SK-N-SH (cell line): ENCODE measurements around the gene CRYBA1. TPM values are rescaled to one million over a fixed set of nuclear protein-coding genes. Genes with fewer than 3 reads are reported as not detected.
"Not testable (repeated sequence)": the region's sequence is repeated elsewhere in the genome, so short reads cannot be mapped to it uniquely, and the experiment has no call there.

Experiments
- CTCF ChIA-PET: fragments of 300-600, 350-600 bp; formaldehyde crosslinking; extraction: SDS; loops from one replicate; lab custom pipeline; 2021; lab: Yijun Ruan, JAX
- POLR2A ChIA-PET: fragments of 350-600 bp; sonication (Branson Sonifier 250); formaldehyde crosslinking; extraction: SDS; loops from one replicate; lab custom pipeline; 2020; ENCODE audit warnings: antibody characterized with exemption, inconsistent platforms; lab: Yijun Ruan, JAX
- DNase-seq: peaks from one replicate; pipeline ENCODE4 v3.0.0; 2012
- H2AFZ ChIP-seq: fragments of 200-600 bp; sonication (generic); 2 replicates; pipeline ENCODE4 v1.8.1; 2016; ENCODE audit warnings: antibody characterized with exemption, mild to moderate bottlenecking, low read depth
- H3F3A ChIP-seq: fragments of 200-600 bp; sonication (generic); replicated peaks from 2 replicates; pipeline ENCODE3; 2016; ENCODE audit warnings: antibody characterized with exemption, mild to moderate bottlenecking; ENCODE audit not compliant: insufficient read depth
- H3K27ac ChIP-seq, 2 experiments: fragments of 200-500 bp in 1 of 2; fragments of 200-600 bp in 1 of 2; sonication (Bioruptor generic) in 1 of 2; sonication (generic), shearing (Covaris generic) in 1 of 2; 2 replicates each; pipeline versions ENCODE4 v1.5.1 to v1.6.1; 2014 to 2016; ENCODE audit warnings: low read depth in 2 of 2, inconsistent platforms in 1 of 2, low read length in 1 of 2, mild to moderate bottlenecking in 1 of 2, mixed read lengths in 1 of 2
- H3K27me3 ChIP-seq: fragments of 200-600 bp; sonication (generic), shearing (Covaris generic); 2 replicates; pipeline ENCODE4 v1.6.1; 2016; ENCODE audit warnings: mixed run types; ENCODE audit not compliant: insufficient read depth
- H3K36me3 ChIP-seq, 2 experiments: fragments of 200-500 bp in 1 of 2; fragments of 200-600 bp in 1 of 2; sonication (Bioruptor generic) in 1 of 2; sonication (generic) in 1 of 2; replicated peaks in 1 of 2; 2 replicates each; pipeline versions ENCODE3 to v1.5.1; 2014 to 2016; ENCODE audit warnings: low read length in 1 of 2, mild to moderate bottlenecking in 1 of 2; ENCODE audit not compliant: insufficient read depth in 2 of 2, control insufficient read depth in 1 of 2
- H3K4me1 ChIP-seq, 2 experiments: fragments of 200-500 bp in 1 of 2; fragments of 200-600 bp in 1 of 2; sonication (Bioruptor generic) in 1 of 2; sonication (generic), shearing (Covaris generic) in 1 of 2; 2 replicates each; pipeline versions ENCODE4 v1.5.1 to v1.6.1; 2014 to 2016; ENCODE audit warnings: low read depth in 1 of 2, low read length in 1 of 2, mixed run types in 1 of 2; ENCODE audit not compliant: insufficient read depth in 2 of 2, control insufficient read depth in 1 of 2
- H3K4me2 ChIP-seq: fragments of 200-600 bp; sonication (generic), shearing (Covaris generic); 2 replicates; pipeline ENCODE4 v1.6.1; 2017; ENCODE audit warnings: mixed run types
- H3K4me3 ChIP-seq, 2 experiments: fragments of 200-500 bp in 1 of 2; fragments of 200-600 bp in 1 of 2; sonication (Bioruptor generic) in 1 of 2; sonication (generic), shearing (Covaris generic) in 1 of 2; 2 replicates each; pipeline versions ENCODE4 v1.5.1 to v1.8.1; 2014 to 2016; ENCODE audit warnings: low read depth in 2 of 2, inconsistent platforms in 1 of 2, low read length in 1 of 2, mild to moderate bottlenecking in 1 of 2, mixed read lengths in 1 of 2, moderate library complexity in 1 of 2
- H3K79me2 ChIP-seq: fragments of 200-600 bp; sonication (generic); 2 replicates; pipeline ENCODE4 v1.8.1; 2017; ENCODE audit warnings: mild to moderate bottlenecking; ENCODE audit not compliant: insufficient read depth
- H3K9ac ChIP-seq: fragments of 200-600 bp; sonication (generic); 2 replicates; pipeline ENCODE4 v1.6.1; 2017; ENCODE audit warnings: mixed run types
- H3K9me2 ChIP-seq: fragments of 200-600 bp; sonication (generic); 2 replicates; pipeline ENCODE4 v1.6.1; 2017; ENCODE audit warnings: mixed run types
- H3K9me3 ChIP-seq: fragments of 200-600 bp; sonication (generic); 2 replicates; pipeline ENCODE4 v1.6.1; 2017; ENCODE audit warnings: mixed run types, mild to moderate bottlenecking, moderate library complexity
- H4K20me1 ChIP-seq: fragments of 200-600 bp; sonication (generic); 2 replicates; pipeline ENCODE4 v1.6.1; 2017; ENCODE audit warnings: mild to moderate bottlenecking, mixed run types; ENCODE audit not compliant: insufficient read depth
- EZH2phosphoT487 ChIP-seq: fragments of 200-600 bp; sonication (generic); IDR thresholded peaks from 2 replicates; pipeline ENCODE4 v1.6.1; 2017; ENCODE audit warnings: low read depth, mixed run types, mild to moderate bottlenecking, antibody characterized with exemption, moderate library complexity, borderline replicate concordance
- FOXJ3 ChIP-seq: sonication (generic); formaldehyde crosslinking; IDR thresholded peaks from 2 replicates; pipeline ENCODE4 v1.5.1; 2020; ENCODE audit warnings: mild to moderate bottlenecking, missing genetic modification reagents
- FOXM1 ChIP-seq: IDR thresholded peaks from 2 replicates; pipeline ENCODE4 v1.4.0; 2012; ENCODE audit warnings: low read depth, mild to moderate bottlenecking
- RFX5 ChIP-seq: IDR thresholded peaks from 2 replicates; pipeline ENCODE4 v1.6.1; 2012; ENCODE audit warnings: mild to moderate bottlenecking, improper control_type of control experiment, low read length
- SIN3A ChIP-seq: IDR thresholded peaks from 2 replicates; pipeline ENCODE4 v1.6.1; 2012; ENCODE audit warnings: low read depth, mild to moderate bottlenecking, low read length, moderate library complexity, borderline replicate concordance
- YY1 ChIP-seq: IDR thresholded peaks from 2 replicates; pipeline ENCODE4 v1.4.0; 2012; ENCODE audit warnings: low read depth, mild to moderate bottlenecking
- WGBS: methylation state at CpG from one replicate; pipeline ENCODE4 v1.1.6; 2017; ENCODE audit warnings: low lambda C conversion rate; 5-methylcytosine and 5-hydroxymethylcytosine counted together
- polyA plus RNA-seq, 3 experiments: library from polyadenylated mRNA; depleted of rRNA; stranded (reverse); fragments of >200 nt; gene quantifications; 2 replicates each; pipeline ENCODE4 v1.2.3, GENCODE V29; 2012
- TF ChIP-seq, protein P1 (sequence below): fragments of 200-600 bp; sonication (generic); IDR thresholded peaks from 2 replicates; pipeline ENCODE4 v1.6.1; 2017; ENCODE audit warnings: antibody characterized with exemption, mild to moderate bottlenecking, moderate library complexity
- TF ChIP-seq, protein P2 (sequence below): fragments of 150-350 bp; IDR thresholded peaks from 2 replicates; pipeline ENCODE4 v1.6.1; 2016; ENCODE audit warnings: mild to moderate bottlenecking, low read depth, low read length

Gene CRYBA1
- polyA plus RNA-seq, 1 of the 3 experiments (the other 2 are of a cell fraction) = not detected

DNA sequence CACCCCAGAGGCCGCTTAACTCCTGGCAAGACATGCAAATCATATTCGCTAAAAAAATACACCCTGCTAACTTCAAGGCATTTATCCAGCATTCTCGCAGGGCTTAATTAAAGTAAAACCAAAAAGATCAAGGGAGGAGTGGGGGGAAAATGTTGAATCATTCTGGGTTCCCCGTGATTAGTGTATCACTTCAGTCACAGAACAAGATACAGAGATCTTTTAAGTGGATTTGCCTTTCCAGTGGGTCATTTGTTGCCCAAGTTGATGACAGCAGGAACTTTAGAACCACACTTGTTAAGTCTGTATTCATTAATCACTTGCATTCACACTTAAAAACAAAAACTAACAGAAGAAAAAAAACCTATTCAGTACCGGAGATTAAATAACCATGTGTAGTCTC, 17.3 kb downstream of the CRYBA1 start:
- Histone ChIP-seq H3K4me1 (peaks cover 0 to 4% of the 10 kb centered on the region in 2 experiments; a peak in 1 of 4 replicates), H3K4me2 (no peak overlapping the region), H3F3A (peaks cover 43% of the 10 kb centered on the region), H3K36me3 (peaks cover 72% of the 10 kb centered on the region in 2 experiments), H3K9ac (no peak overlapping the region), H3K4me3 (no peak overlapping the region), H3K79me2 (peaks cover 86% of the 10 kb centered on the region), H3K9me2 (no peaks in the 10 kb centered on the region), H3K27ac (no peak overlapping the region; a peak in 1 of 4 replicates), H2AFZ (no peak overlapping the region), H4K20me1 (peaks cover 31% of the 10 kb centered on the region), H3K9me3 (no peaks in the 10 kb centered on the region), H3K27me3 (no peaks in the 10 kb centered on the region)
- POLR2A ChIA-PET = no interaction called here
- DNase-seq = no peak
- TF ChIP-seq FOXJ3 (CRISPR knock-in tag) (no peak), EZH2phosphoT487 (no peak), YY1 (no peak), RFX5 (no peak), SIN3A (no peak), FOXM1 (no peak)
- TF ChIP-seq, protein P1, sequence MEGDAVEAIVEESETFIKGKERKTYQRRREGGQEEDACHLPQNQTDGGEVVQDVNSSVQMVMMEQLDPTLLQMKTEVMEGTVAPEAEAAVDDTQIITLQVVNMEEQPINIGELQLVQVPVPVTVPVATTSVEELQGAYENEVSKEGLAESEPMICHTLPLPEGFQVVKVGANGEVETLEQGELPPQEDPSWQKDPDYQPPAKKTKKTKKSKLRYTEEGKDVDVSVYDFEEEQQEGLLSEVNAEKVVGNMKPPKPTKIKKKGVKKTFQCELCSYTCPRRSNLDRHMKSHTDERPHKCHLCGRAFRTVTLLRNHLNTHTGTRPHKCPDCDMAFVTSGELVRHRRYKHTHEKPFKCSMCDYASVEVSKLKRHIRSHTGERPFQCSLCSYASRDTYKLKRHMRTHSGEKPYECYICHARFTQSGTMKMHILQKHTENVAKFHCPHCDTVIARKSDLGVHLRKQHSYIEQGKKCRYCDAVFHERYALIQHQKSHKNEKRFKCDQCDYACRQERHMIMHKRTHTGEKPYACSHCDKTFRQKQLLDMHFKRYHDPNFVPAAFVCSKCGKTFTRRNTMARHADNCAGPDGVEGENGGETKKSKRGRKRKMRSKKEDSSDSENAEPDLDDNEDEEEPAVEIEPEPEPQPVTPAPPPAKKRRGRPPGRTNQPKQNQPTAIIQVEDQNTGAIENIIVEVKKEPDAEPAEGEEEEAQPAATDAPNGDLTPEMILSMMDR = no peak
- TF ChIP-seq, protein P2, sequence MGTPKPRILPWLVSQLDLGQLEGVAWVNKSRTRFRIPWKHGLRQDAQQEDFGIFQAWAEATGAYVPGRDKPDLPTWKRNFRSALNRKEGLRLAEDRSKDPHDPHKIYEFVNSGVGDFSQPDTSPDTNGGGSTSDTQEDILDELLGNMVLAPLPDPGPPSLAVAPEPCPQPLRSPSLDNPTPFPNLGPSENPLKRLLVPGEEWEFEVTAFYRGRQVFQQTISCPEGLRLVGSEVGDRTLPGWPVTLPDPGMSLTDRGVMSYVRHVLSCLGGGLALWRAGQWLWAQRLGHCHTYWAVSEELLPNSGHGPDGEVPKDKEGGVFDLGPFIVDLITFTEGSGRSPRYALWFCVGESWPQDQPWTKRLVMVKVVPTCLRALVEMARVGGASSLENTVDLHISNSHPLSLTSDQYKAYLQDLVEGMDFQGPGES = no peak
- WGBS = 91% methylated on average over 5 of the region's 5 CpGs
- CTCF ChIA-PET = interaction anchor here (1.5 kb wide), 1 partner anchor 12 kb away, joined by 8 read pairs; no protein-coding TSS in a partner anchor

DNA sequence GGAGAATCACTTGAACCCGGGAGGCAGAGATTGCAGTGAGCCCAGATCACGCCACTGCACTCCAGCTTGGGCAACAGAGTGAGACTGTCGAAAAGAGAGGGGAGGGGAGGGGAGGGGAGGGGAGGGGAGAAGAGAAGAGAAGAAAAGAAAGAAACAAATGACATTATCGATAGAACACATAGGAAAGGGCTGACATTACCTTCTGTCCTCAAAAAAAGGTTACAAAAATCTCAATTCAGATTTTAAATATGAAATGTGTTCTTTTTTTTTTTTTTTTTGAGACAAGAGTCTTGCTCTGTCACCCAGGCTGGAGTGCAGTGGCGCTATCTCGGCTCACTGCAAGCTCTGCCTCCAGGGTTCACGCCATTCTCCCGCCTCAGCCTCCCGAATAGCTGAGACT, 25.3 kb downstream of the CRYBA1 start:
- peaks cover 24 to 65% of the 10 kb centered on the region in 2 experiments for H3K36me3 ChIP-seq
- WGBS = 95% methylated on average over 9 of the region's 9 CpGs
- POLR2A ChIA-PET, DNase-seq, H3K27me3 ChIP-seq, H3K4me3 ChIP-seq, H3K9me3 ChIP-seq, H3K27ac ChIP-seq, H3K4me2 ChIP-seq, H3K4me1 ChIP-seq, H3K9ac ChIP-seq, H2AFZ ChIP-seq, H3K9me2 ChIP-seq: not testable (repeated sequence)
- H4K20me1 ChIP-seq = peaks cover 96% of the 10 kb centered on the region
- CTCF ChIA-PET = interaction anchor here (0.7 kb wide), 1 partner anchor 35 kb away, joined by 5 read pairs; no protein-coding TSS in a partner anchor
- peaks cover 100% of the 10 kb centered on the region for H3K79me2 ChIP-seq
- peaks cover 42% of the 10 kb centered on the region for H3F3A ChIP-seq
